GM18502 (cell line): ENCODE results near the gene CGB2.
"Not testable (repeated sequence)": the region's sequence is repeated elsewhere in the genome, so short reads cannot be mapped to it uniquely, and the experiment has no call there.

Experiments used
- ATAC-seq: cut with Tn5 transposase; IDR thresholded peaks from one replicate; pipeline ENCODE4 v1.9.1; 2021; ENCODE audit warnings: mild to moderate bottlenecking; ENCODE audit not compliant: unreplicated experiment, poor library complexity

Gene CGB2

GRCh38 chr19:49029749-49030148 lies 1.9 kb upstream of the CGB2 start:
- not testable (repeated sequence) for ATAC-seq

- not testable (repeated sequence) for ATAC-seq
Observed at GRCh38 chr19:49030323-49030722, 1.4 kb upstream of the CGB2 start.

DNA sequence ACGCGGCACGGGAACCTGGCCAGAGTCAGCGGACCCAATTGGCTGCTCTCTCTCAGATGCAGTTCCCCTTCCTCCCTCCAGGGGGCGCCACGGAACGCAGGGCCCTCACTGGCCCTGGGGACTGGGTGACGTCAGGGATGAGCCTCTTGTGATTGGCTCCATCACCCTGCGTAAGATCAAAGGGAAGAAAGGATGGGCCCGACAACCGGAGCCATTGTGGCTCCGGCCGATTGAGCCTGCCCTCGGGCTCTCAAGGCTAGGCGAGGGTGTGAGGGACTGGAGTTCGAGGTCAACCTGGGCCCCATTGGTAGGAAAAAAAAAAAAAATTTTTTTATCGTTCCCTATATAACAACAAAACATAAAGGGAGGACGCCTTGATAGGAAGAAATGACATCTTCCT lies 5.1 kb downstream of the CGB2 start, which contains the start of gene CGB1:
CGB1 (minus strand) TSS at position 81 of the 400 bp plus-strand sequence. CDS start 184 bp downstream, outside the sequence.
- not testable (repeated sequence) for ATAC-seq

- ATAC-seq, result not testable (repeated sequence)
Observed at GRCh38 chr19:49038111-49038510, 6.4 kb downstream of the CGB2 start.

DNA sequence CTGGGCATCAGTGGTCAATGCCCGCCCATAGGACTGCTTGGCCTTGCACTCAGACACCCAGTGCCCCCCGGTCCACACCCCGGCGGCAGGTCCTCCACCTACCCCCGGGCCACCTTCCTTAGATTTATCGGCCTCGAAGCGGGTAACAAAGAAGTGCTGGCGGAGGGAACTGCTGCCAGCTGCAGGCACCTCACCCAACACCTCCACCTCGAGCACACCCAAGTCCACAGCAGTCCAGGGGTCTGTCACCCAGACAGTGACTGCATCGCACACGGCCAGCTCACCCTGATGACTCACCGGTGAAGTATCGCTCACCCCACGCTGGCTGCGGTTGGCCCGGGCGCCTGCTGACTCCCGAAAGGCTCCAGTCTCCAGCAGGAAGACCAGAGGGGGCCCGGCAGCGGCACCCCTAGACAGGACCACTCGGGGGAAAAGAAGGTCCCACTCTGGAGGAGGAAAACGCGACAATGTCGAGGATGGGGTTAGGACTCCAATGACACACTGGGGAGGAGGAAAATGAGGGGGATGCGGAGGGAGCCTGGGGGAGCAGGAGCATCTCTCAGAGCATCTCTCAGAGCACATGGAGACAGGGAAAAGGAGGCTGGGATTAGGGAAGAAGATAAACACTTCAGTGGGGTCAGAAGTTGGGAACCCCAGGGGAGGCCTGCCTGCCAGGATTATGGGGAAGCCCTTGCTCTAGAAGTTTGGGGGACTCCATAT lies 7.0 kb downstream of the CGB2 start:
- not testable (repeated sequence) for ATAC-seq

- ATAC-seq, result not testable (repeated sequence)
Observed at GRCh38 chr19:49039736-49040135, 8.0 kb downstream of the CGB2 start.

DNA sequence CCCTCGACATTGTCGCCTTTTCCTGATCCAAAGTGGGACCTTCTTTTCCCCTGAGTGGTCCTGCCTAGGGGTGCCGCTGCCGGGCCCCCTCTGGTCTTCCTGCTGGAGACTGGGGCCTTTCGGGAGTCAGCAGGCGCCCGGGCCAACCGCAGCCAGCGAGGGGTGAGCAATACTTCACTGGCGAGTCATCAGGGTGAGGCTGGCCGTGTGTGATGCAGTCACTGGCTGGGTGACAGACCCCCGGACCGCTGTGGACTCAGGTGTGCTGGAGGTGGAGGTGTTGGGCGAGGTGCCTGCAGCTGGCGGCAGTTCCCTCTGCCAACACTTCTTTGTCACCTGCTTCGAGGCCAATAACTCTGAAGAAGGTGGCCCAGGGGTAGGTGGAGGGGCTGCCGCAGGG lies 10.5 kb downstream of the CGB2 start:
- ATAC-seq, result no peak

- ATAC-seq, result not testable (repeated sequence)
Observed at GRCh38 chr19:49042666-49043065, 11.0 kb downstream of the CGB2 start.

GRCh38 chr19:49043548-49043947 lies 11.9 kb downstream of the CGB2 start, which contains the start of gene CGB5:
TSS of gene CGB5 (plus strand) at chr19:49043848. CDS start at chr19:49044210, 362 bp downstream.
- not testable (repeated sequence) for ATAC-seq

DNA sequence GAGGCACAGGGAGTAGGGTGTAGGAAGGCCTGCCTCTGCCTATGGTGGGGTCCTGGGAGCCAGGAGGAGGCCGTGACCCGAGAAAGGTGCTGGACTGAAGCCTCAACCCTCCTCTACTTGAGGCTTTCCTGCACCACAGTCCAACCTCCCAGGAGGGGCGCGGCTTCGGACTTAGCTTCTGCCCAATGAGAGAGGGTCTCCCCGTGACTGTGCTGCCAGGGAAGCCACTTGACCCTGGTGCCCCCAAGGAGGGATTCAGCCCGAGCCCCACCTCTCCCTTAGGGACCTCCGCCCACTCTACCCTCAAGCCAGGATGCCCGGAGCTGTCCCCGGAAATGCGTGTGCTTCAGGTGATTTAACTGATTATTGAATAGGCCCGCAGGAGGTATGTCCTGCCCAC lies 17.3 kb downstream of the CGB2 start, which contains the start of gene CGB8:
CGB8 (minus strand) TSS at position 101 of the 400 bp plus-strand sequence. CDS start 372 bp downstream, outside the sequence.
- ATAC-seq, result not testable (repeated sequence)

GRCh38 chr19:49049834-49050233 lies 18.1 kb downstream of the CGB2 start:
- not testable (repeated sequence) for ATAC-seq

GRCh38 chr19:49050376-49051033 lies 18.8 kb downstream of the CGB2 start:
- ATAC-seq, result not testable (repeated sequence)

DNA sequence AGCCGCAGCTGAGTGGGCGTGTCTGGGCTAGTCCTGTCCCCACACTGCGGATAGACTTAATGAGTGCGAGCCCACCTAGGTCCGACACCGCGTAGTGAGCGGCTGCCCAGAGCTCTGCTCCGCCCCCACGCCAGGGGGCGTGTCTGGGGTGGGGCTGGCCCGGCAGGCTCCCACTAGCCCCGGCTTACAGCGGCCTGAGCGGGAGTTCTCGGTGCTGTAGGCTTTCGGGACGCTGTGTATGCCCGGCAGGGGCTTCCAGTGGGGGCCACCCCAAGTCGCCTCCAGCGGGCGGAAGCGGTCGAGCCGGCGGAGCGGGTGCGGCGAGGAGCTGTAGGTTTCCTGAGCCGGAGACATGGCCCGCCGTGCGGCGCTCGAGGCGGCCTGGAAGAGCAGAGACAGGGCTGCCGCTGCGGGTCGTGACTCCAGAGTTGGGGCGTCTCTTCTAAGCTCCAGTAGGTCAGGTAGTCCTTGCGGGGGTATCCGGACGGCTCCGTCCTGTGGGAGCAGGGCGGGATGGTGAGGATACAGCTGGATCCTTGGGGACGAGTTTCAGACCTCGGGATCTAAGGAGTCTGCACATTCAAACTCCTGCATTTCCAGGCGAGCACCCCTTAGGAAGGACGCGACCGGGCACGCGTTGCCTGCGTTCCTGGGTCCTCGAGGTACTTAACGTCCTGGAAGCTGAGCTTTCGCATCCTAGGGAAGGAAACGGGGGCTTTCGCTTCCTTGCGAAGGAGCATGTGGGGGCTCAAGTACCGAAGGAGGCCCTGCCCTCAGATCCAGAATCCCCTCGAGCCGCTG lies 24.6 kb downstream of the CGB2 start:
- no peak for ATAC-seq

DNA sequence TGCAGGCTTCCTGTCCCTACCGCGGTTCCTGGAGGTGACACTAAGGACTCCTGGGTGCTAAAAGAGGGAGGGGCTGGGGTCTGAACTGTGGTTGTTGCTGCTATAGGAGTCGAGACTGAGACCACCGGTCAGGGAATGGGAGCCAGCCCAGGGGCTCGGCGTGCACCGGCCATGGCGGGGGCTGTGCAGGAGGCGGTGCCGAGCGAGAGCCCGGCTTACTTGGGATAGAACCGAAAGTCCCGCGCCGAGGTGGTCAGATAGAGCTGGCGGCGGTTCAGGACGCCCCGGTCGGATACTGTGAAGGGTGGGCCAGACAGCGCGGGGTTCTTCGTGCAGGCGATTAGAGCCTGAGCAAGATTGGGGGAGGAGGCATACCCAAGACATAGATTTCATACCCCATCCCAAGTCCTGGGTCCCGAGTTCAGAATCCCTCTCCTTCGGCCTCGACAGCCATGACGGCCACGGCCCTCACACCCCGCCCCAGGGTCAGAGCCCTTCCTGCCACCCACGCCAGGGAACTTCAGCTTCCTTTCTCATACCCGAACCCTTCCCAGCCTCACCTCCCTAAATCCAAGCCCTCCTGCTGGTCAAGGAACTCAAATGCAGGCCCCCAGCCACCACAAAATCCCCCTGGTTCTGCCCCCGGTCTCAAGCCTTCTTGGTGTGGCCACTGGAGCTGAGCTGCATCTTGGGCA lies 25.4 kb downstream of the CGB2 start:
- ATAC-seq, result not testable (repeated sequence)

GRCh38 chr19:49057636-49058234 lies 26.0 kb downstream of the CGB2 start, which contains the start of gene CGB7:
TSS of gene CGB7 (minus strand) at chr19:49057749. CDS start at chr19:49055375, 2,374 bp downstream.
- ATAC-seq, result no peak

GRCh38 chr19:49058562-49058961 lies 26.9 kb downstream of the CGB2 start:
- ATAC-seq, result no peak

- no peak for ATAC-seq
Observed at GRCh38 chr19:49059053-49059452, 27.4 kb downstream of the CGB2 start.

- ATAC-seq, result no peak
Observed at GRCh38 chr19:49061000-49061399, 29.3 kb downstream of the CGB2 start.

- ATAC-seq, result no peak
Observed at GRCh38 chr19:49061445-49061844, 29.8 kb downstream of the CGB2 start.
